ENCODE measurements around the gene LRRC52.

- no peak for TF ChIP-seq CTCF (IDR thresholded peaks at IDR 0.05)
- TF ChIP-seq POLR2A (IDR thresholded peaks at IDR 0.05) = no peak
Measured at GRCh38 chr1:165562571-165562970, 18.8 kb downstream of the LRRC52 start.
